Heart right ventricle (tissue), 16 donors: ENCODE measurements around the gene BUD13. TPM values are rescaled to one million over a fixed set of nuclear protein-coding genes. Genes with fewer than 3 reads are reported as not detected.

Source experiments
- ATAC-seq, 8 donors: fragments of 200-7000 bp; cut with Tn5 transposase; one replicate each; pipeline ENCODE4 v1.9.1; 2020; ENCODE audit warnings: mild to moderate bottlenecking in 8 of 8, moderate library complexity in 8 of 8, moderate number of reproducible peaks in 1 of 8
- DNase-seq, 2 donors: peaks; one replicate each; pipeline ENCODE4 v3.0.0-alpha.2; 2020
- H3K27ac ChIP-seq, 10 donors: fragments of 200-600 bp; sonication (generic) in 2 of 10; one replicate each; pipeline versions ENCODE4 v1.5.0 to v1.8.0; 2020 to 2022; ENCODE audit warnings: mild to moderate bottlenecking in 3 of 10
- H3K27me3 ChIP-seq, 7 donors: fragments of 200-600 bp; one replicate each; pipeline ENCODE4 v1.8.0; 2021 to 2022; ENCODE audit warnings: mild to moderate bottlenecking in 2 of 7
- H3K36me3 ChIP-seq, 9 donors: fragments of 200-600 bp; sonication (generic) in 1 of 9; one replicate each; pipeline versions ENCODE4 v1.5.0 to v1.8.0; 2020 to 2022; ENCODE audit warnings: mild to moderate bottlenecking in 2 of 9
- H3K4me1 ChIP-seq, 9 donors: fragments of 200-600 bp; sonication (generic) in 1 of 9; one replicate each; pipeline versions ENCODE4 v1.5.0 to v1.8.0; 2020 to 2022; ENCODE audit warnings: mild to moderate bottlenecking in 4 of 9
- H3K4me3 ChIP-seq, 10 donors: fragments of 200-600 bp; sonication (generic) in 2 of 10; one replicate each; pipeline versions ENCODE4 v1.5.0 to v1.8.0; 2020 to 2022; ENCODE audit warnings: mild to moderate bottlenecking in 7 of 10, moderate library complexity in 2 of 10
- H3K9me3 ChIP-seq, 11 donors: fragments of 200-600 bp in 10 of 11; sonication (generic) in 2 of 11; one replicate each; pipeline versions ENCODE4 v1.5.0 to v1.8.0; 2013 to 2022; ENCODE audit warnings: mild to moderate bottlenecking in 2 of 11, control low read depth in 1 of 11, moderate library complexity in 1 of 11
- WGBS, 2 donors: extraction: QIAGEN DNeasy Blood & Tissue Kit; methylation state at CpG; one replicate each; pipeline ENCODE4 v1.1.7; 2013; ENCODE audit warnings: inconsistent platforms in 1 of 2; 5-methylcytosine and 5-hydroxymethylcytosine counted together
- intact Hi-C, 10 donors: fragments of 100-400 bp; cut with DNase I; formaldehyde crosslinking; loops; one replicate each; pipeline versions ENCODE4 v1.11.1 to v1.14.2; 2022
- polyA plus RNA-seq, 2 donors: library from polyadenylated mRNA; stranded (reverse); fragments of 200-250 nt; gene quantifications; one replicate each; pipeline ENCODE4 v1.2.3, GENCODE V29; 2013
- total RNA-seq, 10 donors: library from RNA; stranded (reverse); fragmentation: NEBNext Ultra II Directional in 3 of 10; extraction: Animal tissue kit (Norgen Biotek cat#: 25700) in 3 of 10; gene quantifications; one replicate each; pipeline versions ENCODE4 v1.2.1 to v1.2.4, GENCODE V29; 2021 to 2023
- TF ChIP-seq, protein P1 (sequence below), 9 donors: fragments of 200-600 bp; sonication (generic) in 2 of 9; IDR thresholded peaks; one replicate each; pipeline versions ENCODE4 v1.5.0 to v1.8.0; 2021 to 2022; ENCODE audit warnings: antibody characterized with exemption in 9 of 9, mild to moderate bottlenecking in 5 of 9, moderate library complexity in 1 of 9
- donor health status: Arrhythmogenic right ventricular cardiomyopathy.
- donor health status: ischemic (EF 13 %, LVEDD 7.1; RV severe dilation, severe dysfunction).
- donor health status: healthy with polysubstance abuse.
- donor health status: DM: no; HTN: yes; CAD: no.
- donor health status: DM: no; HTN: no; CAD: no.
- donor health status: ischemic (EF 25% LVEDD 6.9; RV normal size, moderate dysfunction).
- donor health status: ischemic (EF 25% LVEDD 5.7; RV mildly dilated, moderate dysfunction).
- donor health status: healthy.
- donor health status: DM: yes; HTN: yes; CAD: no.
- donor health status: Ischemic cardiomyopathy.
- donor health status: ischemic (EF 35%, LVEDD 5.7; RV mildly dilated, moderate dysfunction).
- donor health status: nonischemic (EF 11% LVEDD 7.7; RV severe dilation, severe dysfunction).
- donor health status: DM: yes; HTN: yes; CAD: no.
- donor health status: PGD.
- donor health status: ischemic (EF 29% LVEDD 5.4; RV normal size, mild dysfunction).
- donor health status: nonischemic (EF 23%, LVEDD 6.1; RV moderate dilation, normal function).

BUD13 gene
- total and polyA plus RNA-seq, 12 donors: 6.1 to 9.2 (median 7.0) TPM

DNA sequence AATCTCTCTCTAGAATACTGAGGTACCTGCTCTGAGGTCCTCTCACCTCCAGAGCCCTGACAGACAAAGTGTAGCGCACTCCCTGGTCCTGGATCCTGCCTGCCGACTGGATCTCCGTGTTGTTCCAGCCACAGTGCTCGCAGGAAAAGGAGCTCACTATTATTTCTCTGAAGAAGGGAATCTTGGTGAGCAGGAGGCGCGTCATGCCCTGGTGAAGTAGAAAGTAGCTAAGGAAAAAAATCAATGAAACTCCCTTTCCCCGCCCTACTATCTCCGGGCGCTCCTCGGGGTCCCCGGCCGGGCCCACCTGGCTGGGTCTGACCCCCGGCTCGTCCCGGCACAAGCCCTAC lies 14.6 kb upstream of the BUD13 start:
- TF ChIP-seq, protein P1, sequence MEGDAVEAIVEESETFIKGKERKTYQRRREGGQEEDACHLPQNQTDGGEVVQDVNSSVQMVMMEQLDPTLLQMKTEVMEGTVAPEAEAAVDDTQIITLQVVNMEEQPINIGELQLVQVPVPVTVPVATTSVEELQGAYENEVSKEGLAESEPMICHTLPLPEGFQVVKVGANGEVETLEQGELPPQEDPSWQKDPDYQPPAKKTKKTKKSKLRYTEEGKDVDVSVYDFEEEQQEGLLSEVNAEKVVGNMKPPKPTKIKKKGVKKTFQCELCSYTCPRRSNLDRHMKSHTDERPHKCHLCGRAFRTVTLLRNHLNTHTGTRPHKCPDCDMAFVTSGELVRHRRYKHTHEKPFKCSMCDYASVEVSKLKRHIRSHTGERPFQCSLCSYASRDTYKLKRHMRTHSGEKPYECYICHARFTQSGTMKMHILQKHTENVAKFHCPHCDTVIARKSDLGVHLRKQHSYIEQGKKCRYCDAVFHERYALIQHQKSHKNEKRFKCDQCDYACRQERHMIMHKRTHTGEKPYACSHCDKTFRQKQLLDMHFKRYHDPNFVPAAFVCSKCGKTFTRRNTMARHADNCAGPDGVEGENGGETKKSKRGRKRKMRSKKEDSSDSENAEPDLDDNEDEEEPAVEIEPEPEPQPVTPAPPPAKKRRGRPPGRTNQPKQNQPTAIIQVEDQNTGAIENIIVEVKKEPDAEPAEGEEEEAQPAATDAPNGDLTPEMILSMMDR (IDR thresholded peaks at IDR 0.05): no peak
- DNase-seq (no peak), ATAC-seq (peak in 1 of 8 donors; percentile 1)
- intact Hi-C loops: loop anchor here in 4 of 10 donors (5.0 kb wide), 2 partner anchors 440 to 445 kb away; partner anchors contain the start of genes PCSK7 (in 1 of the 4) and RNF214 (in 1 of the 4)
- H3K27ac ChIP-seq: peak overlapping the region in 9 of 10 donors; percentile 85 to 94 (median 88)
- H3K4me1 ChIP-seq: peaks cover 7 to 35% (median 24%) of the 10 kb centered on the region in 9 donors
- no peaks in the 10 kb centered on the region for H3K27me3 ChIP-seq
- peak overlapping the region; percentile 84 to 100 (median 94) for H3K4me3 ChIP-seq
- 1% methylated on average over 15 of the region's 15 CpGs for WGBS, 2 donors
- H3K9me3 ChIP-seq: no peaks in the 10 kb centered on the region
- H3K36me3 ChIP-seq: peaks cover 0 to 44% (median 35%) of the 10 kb centered on the region in 9 donors

DNA sequence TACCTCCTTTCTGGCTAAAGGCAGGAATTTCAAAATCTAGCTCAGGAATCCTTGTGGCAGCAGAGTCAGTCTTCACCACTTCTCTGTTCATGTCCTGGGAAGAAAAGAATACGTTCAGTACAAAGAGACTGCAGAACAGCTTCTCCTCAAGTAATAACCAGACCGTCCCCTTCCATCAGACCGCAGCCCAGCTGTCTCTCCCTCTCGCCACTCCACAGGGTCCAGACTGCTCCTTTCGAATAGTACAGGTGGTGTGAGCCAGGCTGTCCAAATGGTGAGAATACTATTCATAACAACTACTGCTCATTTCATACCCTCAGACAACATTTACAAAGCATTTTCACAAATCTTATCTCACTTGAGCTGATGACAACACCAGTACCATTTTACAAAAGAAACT lies 14.2 kb upstream of the BUD13 start:
- no peak for DNase-seq
- no peak for ATAC-seq
- Histone ChIP-seq H3K36me3 (peaks cover 0 to 48% (median 38%) of the 10 kb centered on the region in 9 donors), H3K4me1 (peaks cover 7 to 35% (median 24%) of the 10 kb centered on the region in 9 donors), H3K27me3 (no peaks in the 10 kb centered on the region), H3K27ac (peak overlapping the region in 3 of 10 donors; percentile 88 to 94 (median 88)), H3K9me3 (no peaks in the 10 kb centered on the region), H3K4me3 (peak overlapping the region; percentile 84 to 100 (median 94))
- TF ChIP-seq, protein P1 (IDR thresholded peaks at IDR 0.05): no peak
- 66 to 69% methylated on average over 5 of the region's 5 CpGs for WGBS, 2 donors
- intact Hi-C loops: loop anchor here in 4 of 10 donors (5.0 kb wide), 2 partner anchors 440 to 445 kb away; partner anchors contain the start of genes PCSK7 (in 1 of the 4) and RNF214 (in 1 of the 4)

DNA sequence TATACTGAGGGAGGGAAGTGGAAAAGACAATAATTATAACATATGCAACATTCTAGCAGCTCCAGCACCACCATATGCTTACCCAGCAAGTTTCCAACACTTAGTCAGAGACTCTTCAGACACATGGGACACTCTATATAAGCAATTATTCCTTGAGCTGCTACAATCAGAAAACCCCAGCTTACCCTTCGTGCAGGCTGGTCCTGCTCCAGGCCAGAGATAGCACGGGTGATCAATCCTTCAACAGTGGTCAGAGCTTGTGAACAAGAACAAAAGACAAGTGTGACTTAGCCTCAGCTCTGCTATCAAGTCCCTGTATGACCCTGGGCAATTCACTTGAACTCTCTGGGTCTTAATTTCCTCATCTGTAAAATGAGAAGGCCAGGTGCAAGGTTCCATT lies 13.5 kb upstream of the BUD13 start:
- DNase-seq (no peak), ATAC-seq (no peak)
- H3K4me1 ChIP-seq: peaks cover 4 to 32% (median 20%) of the 10 kb centered on the region in 9 donors
- no peaks in the 10 kb centered on the region for H3K27me3 ChIP-seq
- 80 to 87% methylated on average over 2 of the region's 2 CpGs for WGBS, 2 donors
- peak overlapping the region in 3 of 10 donors; percentile 84 to 97 (median 91) for H3K4me3 ChIP-seq
- intact Hi-C loops: loop anchor here in 4 of 10 donors (5.0 kb wide), 2 partner anchors 441 to 446 kb away; partner anchors contain the start of genes PCSK7 (in 1 of the 4) and RNF214 (in 1 of the 4)
- H3K9me3 ChIP-seq: no peaks in the 10 kb centered on the region
- TF ChIP-seq, protein P1 (IDR thresholded peaks at IDR 0.05): no peak
- peaks cover 0 to 55% (median 39%) of the 10 kb centered on the region in 9 donors for H3K36me3 ChIP-seq
- H3K27ac ChIP-seq: no peak overlapping the region

DNA sequence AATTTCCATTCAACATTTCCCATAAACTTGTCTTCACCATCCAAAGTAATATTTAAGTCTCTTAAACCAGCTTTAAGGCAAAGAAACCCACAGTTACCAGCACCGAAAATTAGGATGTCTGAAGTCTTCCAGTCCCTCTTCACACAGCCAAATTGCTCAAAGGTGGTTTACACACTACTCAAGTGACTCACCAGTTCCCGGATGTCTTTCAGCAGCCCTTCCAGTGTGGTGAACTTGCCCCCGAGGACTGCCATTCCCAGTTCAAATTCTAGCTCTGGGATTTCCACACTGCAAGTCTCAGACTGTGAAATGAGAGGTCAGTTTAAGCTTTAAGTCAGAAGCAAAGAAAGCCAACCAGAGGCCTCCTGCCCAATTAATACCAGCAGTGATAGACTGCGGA lies 9.9 kb upstream of the BUD13 start:
- Histone ChIP-seq H3K9me3 (no peaks in the 10 kb centered on the region), H3K27ac (no peak overlapping the region), H3K36me3 (peaks cover 0 to 91% (median 58%) of the 10 kb centered on the region in 9 donors), H3K4me1 (peaks cover 4 to 19% (median 11%) of the 10 kb centered on the region in 9 donors), H3K4me3 (no peak overlapping the region), H3K27me3 (no peaks in the 10 kb centered on the region)
- TF ChIP-seq, protein P1 (IDR thresholded peaks at IDR 0.05): no peak
- no peak for ATAC-seq
- DNase-seq: no peak
- intact Hi-C loops: no loop called here
- 95 to 97% methylated on average over 4 of the region's 4 CpGs for WGBS, 2 donors
